RWPE2 (cell line): ENCODE results near the gene GTF2F2.

Experiments used
- ATAC-seq: fragments of 200-7000 bp; cut with Tn5 transposase; 3 replicates; pipeline ENCODE4 v1.9.1; 2021; ENCODE audit warnings: low read depth
- DNase-seq: peaks from one replicate; pipeline ENCODE4 v3.0.0-alpha.2; 2020; ENCODE audit warnings: low spot score
- H3K27ac ChIP-seq: fragments of 450-650 bp; 2 replicates; pipeline ENCODE4 v1.5.1; 2017; ENCODE audit warnings: mild to moderate bottlenecking; ENCODE audit not compliant: poor library complexity, severe bottlenecking
- H3K27me3 ChIP-seq: fragments of 250-450 bp; sonication (Bioruptor Pico); 2 replicates; pipeline ENCODE4 v1.5.1; 2021; ENCODE audit warnings: mild to moderate bottlenecking, moderate library complexity; ENCODE audit not compliant: insufficient read depth, poor library complexity, severe bottlenecking
- H3K36me3 ChIP-seq: fragments of 250-450 bp; sonication (Bioruptor Pico); 2 replicates; pipeline ENCODE4 v1.5.1; 2020; ENCODE audit warnings: low read depth, mild to moderate bottlenecking, moderate library complexity
- H3K4me1 ChIP-seq: fragments of 250-450 bp; sonication (Bioruptor Pico); 2 replicates; pipeline ENCODE4 v1.5.1; 2021; ENCODE audit warnings: mild to moderate bottlenecking, moderate library complexity; ENCODE audit not compliant: insufficient read depth, poor library complexity, severe bottlenecking
- H3K4me3 ChIP-seq: fragments of 250-450 bp; sonication (Bioruptor Pico); 2 replicates; pipeline ENCODE4 v1.5.1; 2021; ENCODE audit warnings: mild to moderate bottlenecking, moderate library complexity; ENCODE audit not compliant: severe bottlenecking
- H3K9me3 ChIP-seq: fragments of 250-450 bp; sonication (Bioruptor Pico); 2 replicates; pipeline ENCODE4 v1.5.1; 2021; ENCODE audit warnings: mild to moderate bottlenecking, moderate library complexity; ENCODE audit not compliant: severe bottlenecking
- TF ChIP-seq, protein P1 (sequence below): fragments of 450-650 bp; IDR thresholded peaks from one replicate; pipeline ENCODE4 v1.5.1; 2017; ENCODE audit warnings: mild to moderate bottlenecking, moderate library complexity; ENCODE audit not compliant: poor library complexity, severe bottlenecking

Gene GTF2F2

DNA sequence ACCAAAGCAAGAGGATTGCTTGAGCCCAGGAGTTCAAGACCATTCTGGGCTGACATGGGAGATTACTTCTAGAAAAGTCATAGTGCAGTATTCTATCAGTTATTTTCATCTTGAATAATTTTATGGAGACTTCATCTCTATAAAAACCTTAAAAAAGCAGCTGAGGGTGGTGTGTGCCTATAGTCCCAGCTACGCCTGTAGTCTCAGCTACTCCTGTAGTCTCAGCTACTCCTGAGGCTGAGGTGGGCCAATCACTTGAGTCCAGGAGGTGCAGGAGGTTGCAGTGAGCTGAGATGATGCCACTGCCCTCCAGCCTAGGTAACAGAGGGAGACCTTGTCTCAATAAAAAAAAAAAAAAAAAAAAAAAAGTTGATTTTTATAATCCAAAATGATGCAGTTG, 102.6 kb downstream of the GTF2F2 start:
- no peaks in the 10 kb centered on the region for H3K27me3 ChIP-seq
- ATAC-seq (no peak), DNase-seq (no peak)
- H3K27ac ChIP-seq: peak overlapping the region; percentile 96
- TF ChIP-seq, protein P1, sequence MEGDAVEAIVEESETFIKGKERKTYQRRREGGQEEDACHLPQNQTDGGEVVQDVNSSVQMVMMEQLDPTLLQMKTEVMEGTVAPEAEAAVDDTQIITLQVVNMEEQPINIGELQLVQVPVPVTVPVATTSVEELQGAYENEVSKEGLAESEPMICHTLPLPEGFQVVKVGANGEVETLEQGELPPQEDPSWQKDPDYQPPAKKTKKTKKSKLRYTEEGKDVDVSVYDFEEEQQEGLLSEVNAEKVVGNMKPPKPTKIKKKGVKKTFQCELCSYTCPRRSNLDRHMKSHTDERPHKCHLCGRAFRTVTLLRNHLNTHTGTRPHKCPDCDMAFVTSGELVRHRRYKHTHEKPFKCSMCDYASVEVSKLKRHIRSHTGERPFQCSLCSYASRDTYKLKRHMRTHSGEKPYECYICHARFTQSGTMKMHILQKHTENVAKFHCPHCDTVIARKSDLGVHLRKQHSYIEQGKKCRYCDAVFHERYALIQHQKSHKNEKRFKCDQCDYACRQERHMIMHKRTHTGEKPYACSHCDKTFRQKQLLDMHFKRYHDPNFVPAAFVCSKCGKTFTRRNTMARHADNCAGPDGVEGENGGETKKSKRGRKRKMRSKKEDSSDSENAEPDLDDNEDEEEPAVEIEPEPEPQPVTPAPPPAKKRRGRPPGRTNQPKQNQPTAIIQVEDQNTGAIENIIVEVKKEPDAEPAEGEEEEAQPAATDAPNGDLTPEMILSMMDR: no peak
- no peaks in the 10 kb centered on the region for H3K9me3 ChIP-seq
- peaks cover 31% of the 10 kb centered on the region for H3K4me1 ChIP-seq
- no peaks in the 10 kb centered on the region for H3K36me3 ChIP-seq
- no peak overlapping the region for H3K4me3 ChIP-seq

DNA sequence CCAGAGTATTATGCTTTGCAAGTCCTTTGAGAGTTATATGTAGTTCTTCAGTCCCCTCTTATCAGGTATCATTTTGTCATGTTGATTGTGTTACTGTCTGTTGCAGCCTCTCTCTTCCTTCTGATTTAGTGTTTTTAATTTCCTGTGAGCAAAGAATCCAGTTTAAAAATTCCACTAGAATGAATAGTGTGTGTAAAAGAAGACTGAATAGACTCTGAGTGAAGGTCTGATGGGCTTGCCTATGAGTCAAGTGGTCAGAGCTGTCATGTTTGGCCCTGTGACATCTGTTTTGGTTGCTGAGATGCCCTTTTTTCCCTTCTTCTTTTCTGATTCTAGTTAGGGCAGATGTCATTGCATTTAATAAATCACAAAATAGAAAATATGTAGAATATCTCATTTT, 103.9 kb downstream of the GTF2F2 start:
- TF ChIP-seq, protein P1: no peak
- DNase-seq: no peak
- Histone ChIP-seq H3K36me3 (no peaks in the 10 kb centered on the region), H3K9me3 (no peaks in the 10 kb centered on the region), H3K4me3 (no peak overlapping the region), H3K27ac (peak overlapping the region; percentile 5), H3K4me1 (peaks cover 21% of the 10 kb centered on the region), H3K27me3 (no peaks in the 10 kb centered on the region)
- ATAC-seq: no peak

GRCh38 chr13:45225370-45225769, 105.1 kb downstream of the GTF2F2 start:
- no peaks in the 10 kb centered on the region for H3K9me3 ChIP-seq
- peaks cover 13% of the 10 kb centered on the region for H3K4me1 ChIP-seq
- H3K27ac ChIP-seq: no peak overlapping the region
- H3K27me3 ChIP-seq: no peaks in the 10 kb centered on the region
- no peak for ATAC-seq
- DNase-seq: no peak
- TF ChIP-seq, protein P1: no peak
- H3K36me3 ChIP-seq: no peaks in the 10 kb centered on the region
- no peak overlapping the region for H3K4me3 ChIP-seq

GRCh38 chr13:45226024-45226423, 105.7 kb downstream of the GTF2F2 start:
- ATAC-seq: no peak
- H3K4me1 ChIP-seq: peaks cover 9% of the 10 kb centered on the region
- no peaks in the 10 kb centered on the region for H3K36me3 ChIP-seq

DNA sequence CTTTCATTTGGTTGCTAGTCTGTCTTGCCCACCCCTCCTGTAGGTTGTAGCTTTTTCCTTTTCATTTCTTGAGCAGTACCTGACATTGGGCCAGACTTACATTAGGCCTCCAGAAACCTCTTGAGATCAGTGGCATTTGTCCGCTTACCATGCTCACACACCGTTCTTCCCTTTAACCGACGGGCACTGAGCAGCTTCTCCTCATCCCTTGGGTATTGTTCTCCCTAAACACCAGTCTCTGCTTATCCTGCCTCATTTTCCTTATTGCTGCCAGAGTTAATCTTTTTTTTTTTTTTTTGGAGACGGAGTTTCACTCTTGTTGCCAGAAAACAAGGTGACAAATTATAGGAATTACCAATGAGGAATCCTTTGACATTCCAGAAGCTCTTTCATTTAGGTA, 107.7 kb downstream of the GTF2F2 start:
- DNase-seq: no peak
- H3K9me3 ChIP-seq: no peaks in the 10 kb centered on the region
- TF ChIP-seq, protein P1: no peak

More at GRCh38 chr13:45226024-45226423, 105.7 kb downstream of the GTF2F2 start:
- TF ChIP-seq, protein P1: no peak
- Histone ChIP-seq H3K27ac (no peak overlapping the region), H3K9me3 (no peaks in the 10 kb centered on the region), H3K4me3 (no peak overlapping the region), H3K27me3 (no peaks in the 10 kb centered on the region)
- DNase-seq: no peak

More for the DNA sequence above, 107.7 kb downstream of the GTF2F2 start:
- Histone ChIP-seq H3K27me3 (no peaks in the 10 kb centered on the region), H3K27ac (no peak overlapping the region), H3K4me1 (no peaks in the 10 kb centered on the region), H3K4me3 (no peak overlapping the region), H3K36me3 (no peaks in the 10 kb centered on the region)
- no peak for ATAC-seq
